HL-60 (cell line): ENCODE results near the gene SMIM14.

ENCODE experiments used
- DNase-seq, 2 experiments: peaks; one replicate each; pipeline ENCODE4 v3.0.0-alpha.2; 2010 to 2020; ENCODE audit warnings: low read depth in 1 of 2, low spot score in 1 of 2
- H3K27ac ChIP-seq: fragments of 250-450 bp; sonication (Bioruptor Pico); replicated peaks from 2 replicates; pipeline ENCODE4 v1.5.1; 2020; ENCODE audit warnings: mild to moderate bottlenecking, moderate library complexity
- H3K27me3 ChIP-seq: fragments of 250-450 bp; sonication (Bioruptor Pico); 2 replicates; pipeline ENCODE4 v1.5.1; 2021; ENCODE audit warnings: mild to moderate bottlenecking, moderate library complexity; ENCODE audit not compliant: insufficient read depth, poor library complexity, severe bottlenecking
- H3K4me3 ChIP-seq: replicated peaks from 2 replicates; pipeline ENCODE4 v1.5.1; 2011; ENCODE audit warnings: mild to moderate bottlenecking, control low read depth, low read length; ENCODE audit not compliant: insufficient read depth
- GABPA ChIP-seq: IDR thresholded peaks from 2 replicates; pipeline ENCODE4 v1.6.1; 2012; ENCODE audit warnings: low read depth
- POLR2AphosphoS5 ChIP-seq: IDR thresholded peaks from 2 replicates; pipeline ENCODE4 v1.6.1; 2012; ENCODE audit warnings: low read depth
- SPI1 ChIP-seq: IDR thresholded peaks from 2 replicates; pipeline ENCODE4 v1.6.1; 2012; ENCODE audit warnings: low read depth, mild to moderate bottlenecking, borderline replicate concordance
- TF ChIP-seq, protein P1 (sequence below): IDR thresholded peaks from one replicate; pipeline ENCODE4 v1.5.1; 2011; ENCODE audit warnings: low read length, control low read depth, inconsistent platforms; ENCODE audit not compliant: insufficient read depth
- TF ChIP-seq, protein P2 (sequence below): IDR thresholded peaks from 2 replicates; pipeline ENCODE4 v1.6.1; 2012; ENCODE audit warnings: low read depth; ENCODE audit not compliant: insufficient replicate concordance

SMIM14 gene

GRCh38 chr4:39559626-39560025, 79.0 kb downstream of the SMIM14 start:
- DNase-seq = no peak
- TF ChIP-seq, protein P1, sequence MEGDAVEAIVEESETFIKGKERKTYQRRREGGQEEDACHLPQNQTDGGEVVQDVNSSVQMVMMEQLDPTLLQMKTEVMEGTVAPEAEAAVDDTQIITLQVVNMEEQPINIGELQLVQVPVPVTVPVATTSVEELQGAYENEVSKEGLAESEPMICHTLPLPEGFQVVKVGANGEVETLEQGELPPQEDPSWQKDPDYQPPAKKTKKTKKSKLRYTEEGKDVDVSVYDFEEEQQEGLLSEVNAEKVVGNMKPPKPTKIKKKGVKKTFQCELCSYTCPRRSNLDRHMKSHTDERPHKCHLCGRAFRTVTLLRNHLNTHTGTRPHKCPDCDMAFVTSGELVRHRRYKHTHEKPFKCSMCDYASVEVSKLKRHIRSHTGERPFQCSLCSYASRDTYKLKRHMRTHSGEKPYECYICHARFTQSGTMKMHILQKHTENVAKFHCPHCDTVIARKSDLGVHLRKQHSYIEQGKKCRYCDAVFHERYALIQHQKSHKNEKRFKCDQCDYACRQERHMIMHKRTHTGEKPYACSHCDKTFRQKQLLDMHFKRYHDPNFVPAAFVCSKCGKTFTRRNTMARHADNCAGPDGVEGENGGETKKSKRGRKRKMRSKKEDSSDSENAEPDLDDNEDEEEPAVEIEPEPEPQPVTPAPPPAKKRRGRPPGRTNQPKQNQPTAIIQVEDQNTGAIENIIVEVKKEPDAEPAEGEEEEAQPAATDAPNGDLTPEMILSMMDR = no peak
- TF ChIP-seq SPI1 = no peak
- TF ChIP-seq, protein P2, sequence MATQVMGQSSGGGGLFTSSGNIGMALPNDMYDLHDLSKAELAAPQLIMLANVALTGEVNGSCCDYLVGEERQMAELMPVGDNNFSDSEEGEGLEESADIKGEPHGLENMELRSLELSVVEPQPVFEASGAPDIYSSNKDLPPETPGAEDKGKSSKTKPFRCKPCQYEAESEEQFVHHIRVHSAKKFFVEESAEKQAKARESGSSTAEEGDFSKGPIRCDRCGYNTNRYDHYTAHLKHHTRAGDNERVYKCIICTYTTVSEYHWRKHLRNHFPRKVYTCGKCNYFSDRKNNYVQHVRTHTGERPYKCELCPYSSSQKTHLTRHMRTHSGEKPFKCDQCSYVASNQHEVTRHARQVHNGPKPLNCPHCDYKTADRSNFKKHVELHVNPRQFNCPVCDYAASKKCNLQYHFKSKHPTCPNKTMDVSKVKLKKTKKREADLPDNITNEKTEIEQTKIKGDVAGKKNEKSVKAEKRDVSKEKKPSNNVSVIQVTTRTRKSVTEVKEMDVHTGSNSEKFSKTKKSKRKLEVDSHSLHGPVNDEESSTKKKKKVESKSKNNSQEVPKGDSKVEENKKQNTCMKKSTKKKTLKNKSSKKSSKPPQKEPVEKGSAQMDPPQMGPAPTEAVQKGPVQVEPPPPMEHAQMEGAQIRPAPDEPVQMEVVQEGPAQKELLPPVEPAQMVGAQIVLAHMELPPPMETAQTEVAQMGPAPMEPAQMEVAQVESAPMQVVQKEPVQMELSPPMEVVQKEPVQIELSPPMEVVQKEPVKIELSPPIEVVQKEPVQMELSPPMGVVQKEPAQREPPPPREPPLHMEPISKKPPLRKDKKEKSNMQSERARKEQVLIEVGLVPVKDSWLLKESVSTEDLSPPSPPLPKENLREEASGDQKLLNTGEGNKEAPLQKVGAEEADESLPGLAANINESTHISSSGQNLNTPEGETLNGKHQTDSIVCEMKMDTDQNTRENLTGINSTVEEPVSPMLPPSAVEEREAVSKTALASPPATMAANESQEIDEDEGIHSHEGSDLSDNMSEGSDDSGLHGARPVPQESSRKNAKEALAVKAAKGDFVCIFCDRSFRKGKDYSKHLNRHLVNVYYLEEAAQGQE = no peak
- no peak for TF ChIP-seq GABPA
- TF ChIP-seq POLR2AphosphoS5 = no peak
- H3K4me3 ChIP-seq = no peak overlapping the region

GRCh38 chr4:39555472-39555871, 83.2 kb downstream of the SMIM14 start:
- Histone ChIP-seq H3K4me3 (no peak overlapping the region), H3K27ac (no peak overlapping the region), H3K27me3 (no peaks in the 10 kb centered on the region)
- DNase-seq = no peak
- TF ChIP-seq, protein P1 = no peak
- TF ChIP-seq GABPA = no peak
- TF ChIP-seq, protein P2 = no peak
- TF ChIP-seq POLR2AphosphoS5 = no peak
- TF ChIP-seq SPI1 = no peak

More at GRCh38 chr4:39559626-39560025, 79.0 kb downstream of the SMIM14 start:
- H3K27me3 ChIP-seq = no peaks in the 10 kb centered on the region
- no peak overlapping the region for H3K27ac ChIP-seq

- TF ChIP-seq SPI1 (no peak), POLR2AphosphoS5 (no peak)
- TF ChIP-seq, protein P2 = no peak
- no peak overlapping the region for H3K27ac ChIP-seq
- no peak overlapping the region for H3K4me3 ChIP-seq
- DNase-seq = no peak
- no peaks in the 10 kb centered on the region for H3K27me3 ChIP-seq
These were observed 90.1 kb downstream of the SMIM14 start for GRCh38 chr4:39548425-39549067.
